Activated CD4-positive, alpha-beta memory T cell treated with anti-CD3 and anti-CD28 coated beads for 36 hours (primary cell): ENCODE results near the gene CXCL3. TPM values are rescaled to one million over a fixed set of nuclear protein-coding genes. Genes with fewer than 3 reads are reported as not detected.

Source experiments
- CTCF ChIA-PET: fragments of 350-600 bp; sonication (Branson Sonifier 250); formaldehyde crosslinking; loops from one replicate; lab custom pipeline; 2021; ENCODE audit warnings: antibody characterized with exemption, inconsistent platforms; lab: Charles Lee
- POLR2A ChIA-PET: fragments of 350-600 bp; sonication (Branson Sonifier 250); formaldehyde crosslinking; loops from one replicate; lab custom pipeline; 2021; ENCODE audit warnings: antibody characterized with exemption; lab: Charles Lee
- DNase-seq: peaks from one replicate; pipeline ENCODE4 v3.0.0-alpha.2; 2020
- H3K27ac Mint-ChIP-seq: one replicate; pipeline ENCODE4 v1.8.0; 2021; ENCODE audit warnings: mixed read lengths
- H3K27me3 Mint-ChIP-seq: one replicate; pipeline ENCODE4 v1.8.0; 2021; ENCODE audit warnings: mixed read lengths
- H3K36me3 Mint-ChIP-seq: one replicate; pipeline ENCODE4 v1.8.0; 2021; ENCODE audit warnings: mixed read lengths
- H3K4me1 Mint-ChIP-seq: one replicate; pipeline ENCODE4 v1.8.0; 2021; ENCODE audit warnings: low read depth, mixed read lengths
- H3K4me3 Mint-ChIP-seq: one replicate; pipeline ENCODE4 v1.8.0; 2021; ENCODE audit warnings: mild to moderate bottlenecking, mixed read lengths
- H3K9me3 Mint-ChIP-seq: one replicate; pipeline ENCODE4 v1.8.0; 2021; ENCODE audit warnings: mixed read lengths
- intact Hi-C: fragments of 100-400 bp; cut with micrococcal nuclease; formaldehyde crosslinking; loops from one replicate; pipeline ENCODE4 v1.15.1; 2023
- total RNA-seq, 2 experiments: library from RNA; stranded (reverse); gene quantifications; one replicate each; pipeline ENCODE4 v1.2.3, GENCODE V29; 2021

The CXCL3 gene
- total RNA-seq, 2 experiments from 2014 or later = not detected

DNA sequence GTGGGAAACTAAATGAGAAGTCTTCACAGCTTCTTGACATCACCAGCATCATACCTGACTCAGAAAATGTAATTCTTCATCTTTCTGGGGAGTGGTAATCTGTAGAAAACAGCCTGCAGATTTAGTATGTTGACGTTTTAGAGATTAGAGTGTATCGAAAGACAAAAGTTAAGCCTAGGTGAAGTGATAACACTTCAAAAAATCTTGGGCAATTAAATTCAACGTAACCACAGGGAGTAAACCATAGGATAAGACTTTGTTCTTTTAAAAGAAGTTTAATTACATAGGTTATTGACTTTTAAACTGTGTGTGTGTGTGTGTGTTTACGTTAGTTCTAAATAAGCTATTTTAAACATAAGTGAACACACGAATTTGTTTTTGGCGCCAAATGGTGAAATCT is 38.2 kb downstream of the CXCL3 start:
- intact Hi-C loops = no loop called here
- H3K27me3 Mint-ChIP-seq = peaks cover 7% of the 10 kb centered on the region
- ChIA-PET POLR2A (no interaction called here), CTCF (no interaction called here)
- H3K36me3 Mint-ChIP-seq = no peaks in the 10 kb centered on the region
- no peaks in the 10 kb centered on the region for H3K4me1 Mint-ChIP-seq
- H3K9me3 Mint-ChIP-seq = peaks cover 4% of the 10 kb centered on the region
- no peak overlapping the region for H3K27ac Mint-ChIP-seq
- no peak for DNase-seq
- H3K4me3 Mint-ChIP-seq = no peak overlapping the region

DNA sequence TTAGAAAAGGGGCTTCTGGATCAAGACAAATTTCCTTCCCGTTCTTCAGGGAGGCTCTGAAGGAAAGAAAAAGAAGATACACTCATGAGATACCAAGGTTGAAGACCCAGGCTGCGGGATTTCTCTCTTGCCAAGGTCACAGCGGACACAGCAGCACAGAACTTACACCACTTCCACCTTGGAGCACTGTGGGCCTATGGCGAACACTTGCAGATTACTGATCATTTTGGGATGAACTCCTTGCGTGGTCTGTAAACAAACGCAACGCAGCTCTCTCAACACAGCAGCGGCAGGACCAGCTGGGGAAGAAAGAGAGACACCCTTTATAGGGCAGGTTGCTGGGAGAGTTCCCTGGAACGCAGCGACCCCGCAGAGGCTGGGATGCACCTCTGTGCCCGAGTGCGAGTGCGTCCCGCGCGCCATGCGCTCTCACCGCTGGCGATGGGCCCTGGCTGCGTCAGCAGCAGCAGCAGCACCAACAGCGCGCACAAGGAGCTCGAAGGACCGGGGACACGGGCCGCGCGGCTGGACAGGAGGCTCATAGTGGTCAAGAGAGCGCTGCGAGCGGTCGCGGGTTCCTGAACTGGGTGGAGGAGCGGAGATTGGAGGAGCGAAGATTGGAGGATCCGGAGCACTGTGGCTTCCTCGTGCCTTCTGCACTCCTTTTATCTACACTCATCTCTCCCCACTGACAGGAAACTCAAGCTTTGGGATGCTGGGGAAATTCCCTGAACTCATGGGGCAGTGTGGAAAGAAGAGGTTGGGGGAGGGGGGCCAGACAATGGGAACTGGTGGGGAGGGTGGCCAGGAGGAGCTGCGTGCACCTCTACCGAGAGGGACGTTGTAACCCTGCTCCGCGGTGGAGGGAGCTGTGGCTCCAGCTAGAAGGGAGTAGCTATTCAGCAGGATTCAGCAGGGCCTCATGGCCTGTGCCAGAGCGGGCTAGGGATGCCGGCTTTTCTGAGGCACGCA is 40.2 kb downstream of the CXCL3 start, which contains the start of gene CXCL5:
Gene CXCL5 (minus strand): TSS at position 638 of the 972 bp plus-strand sequence. CDS start 96 bp downstream, at position 542.
- POLR2A ChIA-PET = no interaction called here
- peaks cover 7% of the 10 kb centered on the region for H3K27me3 Mint-ChIP-seq
- intact Hi-C loops = no loop called here
- H3K4me1 Mint-ChIP-seq = no peaks in the 10 kb centered on the region
- H3K36me3 Mint-ChIP-seq = no peaks in the 10 kb centered on the region
- no peak within 1 kb of the TSS for H3K27ac Mint-ChIP-seq
- peaks cover 1% of the 10 kb centered on the region for H3K9me3 Mint-ChIP-seq
- H3K4me3 Mint-ChIP-seq = no peak within 1 kb of the TSS
- DNase-seq = no peak
- CTCF ChIA-PET = no interaction called here

DNA sequence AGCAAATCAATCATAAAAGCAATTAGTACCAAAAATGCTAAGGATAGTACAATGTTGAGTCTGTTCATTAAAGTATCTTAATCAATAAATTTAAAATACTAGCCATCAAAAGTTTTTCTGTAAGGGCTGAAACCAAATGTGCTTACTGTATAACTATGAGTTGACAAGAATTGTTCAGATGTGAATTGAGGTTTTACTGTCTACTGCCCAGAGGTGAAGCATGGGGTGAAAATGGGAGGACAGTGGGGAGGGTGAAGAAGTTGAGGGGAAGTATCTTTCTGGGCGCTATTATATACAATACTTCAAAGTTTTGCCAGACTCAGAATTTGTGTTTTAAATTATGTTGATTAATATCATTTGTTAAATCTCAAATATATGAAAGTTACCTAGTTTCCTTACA is 46.4 kb downstream of the CXCL3 start:
- intact Hi-C loops = no loop called here

DNA sequence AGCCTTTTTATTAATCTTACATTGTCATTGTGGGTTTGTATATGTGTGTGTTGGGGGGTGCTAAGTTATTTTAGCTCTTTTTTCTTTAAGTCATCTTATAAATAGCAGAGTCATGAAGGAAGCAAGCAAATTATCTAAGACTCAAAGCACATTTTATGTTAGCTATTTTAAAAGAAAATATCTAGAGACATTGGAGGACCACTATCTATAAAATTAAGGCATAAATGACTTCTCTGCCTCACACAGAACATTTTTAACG is 46.8 kb downstream of the CXCL3 start:
- intact Hi-C loops = no loop called here
- no peaks in the 10 kb centered on the region for H3K4me1 Mint-ChIP-seq
- H3K27ac Mint-ChIP-seq = no peak overlapping the region
- no peaks in the 10 kb centered on the region for H3K27me3 Mint-ChIP-seq
- ChIA-PET CTCF (no interaction called here), POLR2A (no interaction called here)
- no peak for DNase-seq
- H3K9me3 Mint-ChIP-seq = no peaks in the 10 kb centered on the region
- no peaks in the 10 kb centered on the region for H3K36me3 Mint-ChIP-seq
- no peak overlapping the region for H3K4me3 Mint-ChIP-seq

More for the DNA sequence above, 46.4 kb downstream of the CXCL3 start:
- no peaks in the 10 kb centered on the region for H3K4me1 Mint-ChIP-seq
- POLR2A ChIA-PET = no interaction called here
- H3K27me3 Mint-ChIP-seq = no peaks in the 10 kb centered on the region
- H3K36me3 Mint-ChIP-seq = no peaks in the 10 kb centered on the region
- H3K27ac Mint-ChIP-seq = no peak overlapping the region
- H3K9me3 Mint-ChIP-seq = no peaks in the 10 kb centered on the region
- DNase-seq = no peak
- H3K4me3 Mint-ChIP-seq = no peak overlapping the region
- CTCF ChIA-PET = no interaction called here

DNA sequence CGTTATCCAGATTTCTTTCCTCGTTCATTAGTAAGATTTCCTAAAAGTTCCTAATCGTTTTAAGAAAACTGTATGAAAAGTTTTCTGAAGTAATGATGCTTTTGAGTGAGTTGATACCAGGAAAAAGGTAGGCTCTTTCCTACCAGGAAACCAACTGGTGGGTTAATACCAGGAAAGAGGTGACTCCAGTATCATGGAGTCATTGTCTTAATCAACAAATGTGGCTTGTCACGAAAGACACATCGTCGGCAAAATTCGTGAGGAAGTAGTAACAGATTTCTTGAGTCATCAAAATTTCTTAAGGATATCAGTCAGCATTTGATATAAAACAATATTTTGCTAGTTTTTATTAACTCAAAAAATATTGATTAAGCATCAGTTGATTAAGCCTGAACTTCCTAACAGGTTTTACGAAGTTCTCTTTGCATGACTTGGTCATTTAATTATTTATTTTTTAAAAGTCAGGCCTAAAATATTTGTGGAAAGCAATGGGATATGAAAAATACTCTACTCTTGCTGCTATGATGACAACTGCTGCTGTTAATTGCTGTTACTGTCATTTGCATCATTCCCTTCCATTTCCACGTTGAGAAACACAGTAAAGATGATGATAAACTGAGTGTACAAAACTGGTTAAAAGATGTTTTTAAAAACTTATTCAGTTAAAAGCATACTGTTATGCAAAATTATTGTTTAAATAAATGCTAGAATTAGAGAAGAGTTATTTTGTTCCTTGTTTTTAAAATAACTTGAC is 47.3 kb downstream of the CXCL3 start:
- Mint-ChIP-seq H3K9me3 (no peaks in the 10 kb centered on the region), H3K27ac (no peak overlapping the region), H3K36me3 (no peaks in the 10 kb centered on the region), H3K27me3 (no peaks in the 10 kb centered on the region), H3K4me1 (no peaks in the 10 kb centered on the region), H3K4me3 (no peak overlapping the region)
- no peak for DNase-seq
- ChIA-PET POLR2A (no interaction called here), CTCF (no interaction called here)
- intact Hi-C loops = no loop called here

DNA sequence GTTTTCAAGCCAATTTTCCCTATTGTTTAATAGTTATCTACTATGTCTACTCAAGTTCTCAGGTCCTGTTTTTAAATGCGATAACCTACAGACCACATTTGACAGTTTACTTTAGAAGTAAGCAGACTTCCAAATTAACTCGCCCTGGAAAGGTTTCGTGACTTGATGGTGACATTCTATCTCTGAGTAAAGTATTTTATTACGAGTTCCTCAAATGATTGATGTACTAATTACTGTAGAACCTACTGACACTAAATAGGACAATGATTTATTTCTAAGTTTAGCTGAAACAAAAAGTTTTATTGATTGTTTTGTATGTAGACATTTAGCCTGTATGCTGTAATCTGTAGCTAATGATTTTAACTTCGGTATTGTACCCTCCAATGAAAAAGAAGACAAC is 48.6 kb downstream of the CXCL3 start:
- Mint-ChIP-seq H3K36me3 (no peaks in the 10 kb centered on the region), H3K27me3 (no peaks in the 10 kb centered on the region), H3K27ac (no peak overlapping the region), H3K9me3 (no peaks in the 10 kb centered on the region), H3K4me3 (no peak overlapping the region), H3K4me1 (no peaks in the 10 kb centered on the region)
- no peak for DNase-seq
- CTCF ChIA-PET = no interaction called here
- intact Hi-C loops = no loop called here
- POLR2A ChIA-PET = no interaction called here

DNA sequence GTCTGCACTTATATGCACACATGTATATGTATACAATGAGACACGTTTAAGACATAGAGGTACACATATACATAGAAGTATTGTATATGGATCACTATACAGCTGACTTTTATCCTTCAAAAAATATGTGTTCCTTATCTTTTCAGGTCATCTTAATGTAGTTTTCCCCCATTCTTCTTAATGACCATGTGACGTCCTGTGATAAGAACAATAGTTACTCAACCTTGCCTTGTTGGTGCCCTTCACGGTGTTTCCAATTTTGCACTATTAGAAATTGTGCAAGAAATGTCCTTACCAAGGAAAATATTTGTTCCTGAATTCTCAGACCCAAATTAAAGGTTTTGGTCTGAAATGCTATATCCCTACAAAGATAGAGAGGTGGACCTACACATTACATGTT is 49.5 kb downstream of the CXCL3 start:
- Mint-ChIP-seq H3K27me3 (no peaks in the 10 kb centered on the region), H3K36me3 (no peaks in the 10 kb centered on the region), H3K4me1 (no peaks in the 10 kb centered on the region), H3K27ac (no peak overlapping the region), H3K9me3 (no peaks in the 10 kb centered on the region), H3K4me3 (no peak overlapping the region)
- no peak for DNase-seq
- ChIA-PET POLR2A (no interaction called here), CTCF (no interaction called here)
- intact Hi-C loops = no loop called here

GRCh38 chr4:73988061-73988460 is 50.4 kb downstream of the CXCL3 start, which contains the start of gene PPBP:
Gene PPBP, minus strand, starts transcription at chr4:73988190. Its CDS starts 87 bp downstream, at chr4:73988103.
- POLR2A ChIA-PET = no interaction called here
- Mint-ChIP-seq H3K27me3 (no peaks in the 10 kb centered on the region), H3K4me3 (no peak within 1 kb of the TSS), H3K9me3 (no peaks in the 10 kb centered on the region), H3K36me3 (no peaks in the 10 kb centered on the region), H3K27ac (no peak within 1 kb of the TSS), H3K4me1 (no peaks in the 10 kb centered on the region)
- CTCF ChIA-PET = no interaction called here
- intact Hi-C loops = no loop called here
- no peak for DNase-seq

Other genes starting within 250 kb of the CXCL3 start
- not detected for gene CXCL6, start 202.0 kb downstream of the CXCL3 start, total RNA-seq
- gene PF4V1, start 185.4 kb downstream of the CXCL3 start, total RNA-seq = not detected
- not detected for gene CXCL1, start 169.3 kb downstream of the CXCL3 start, total RNA-seq
- not detected for gene PF4, start 56.7 kb downstream of the CXCL3 start, total RNA-seq
- not detected for gene PPBP, start 50.5 kb downstream of the CXCL3 start, total RNA-seq
- gene CXCL5, start 40.0 kb downstream of the CXCL3 start, total RNA-seq = not detected
- not detected for gene CXCL2, start 60.5 kb upstream of the CXCL3 start, total RNA-seq
- 1 to 10 TPM; 5.4 to 6.5 TPM for gene MTHFD2L, start 119.4 kb upstream of the CXCL3 start, total RNA-seq